ENCODE measurements around the gene UNC93B1. TPM values are rescaled to one million over a fixed set of nuclear protein-coding genes. Genes with fewer than 3 reads are reported as not detected.

UNC93B1 gene
- total and polyA plus RNA-seq, 2 of the 13 experiments (the other 11 are each of a cell fraction or from before 2014, with no cell fraction given): 8.8 to 18.9 TPM

DNA sequence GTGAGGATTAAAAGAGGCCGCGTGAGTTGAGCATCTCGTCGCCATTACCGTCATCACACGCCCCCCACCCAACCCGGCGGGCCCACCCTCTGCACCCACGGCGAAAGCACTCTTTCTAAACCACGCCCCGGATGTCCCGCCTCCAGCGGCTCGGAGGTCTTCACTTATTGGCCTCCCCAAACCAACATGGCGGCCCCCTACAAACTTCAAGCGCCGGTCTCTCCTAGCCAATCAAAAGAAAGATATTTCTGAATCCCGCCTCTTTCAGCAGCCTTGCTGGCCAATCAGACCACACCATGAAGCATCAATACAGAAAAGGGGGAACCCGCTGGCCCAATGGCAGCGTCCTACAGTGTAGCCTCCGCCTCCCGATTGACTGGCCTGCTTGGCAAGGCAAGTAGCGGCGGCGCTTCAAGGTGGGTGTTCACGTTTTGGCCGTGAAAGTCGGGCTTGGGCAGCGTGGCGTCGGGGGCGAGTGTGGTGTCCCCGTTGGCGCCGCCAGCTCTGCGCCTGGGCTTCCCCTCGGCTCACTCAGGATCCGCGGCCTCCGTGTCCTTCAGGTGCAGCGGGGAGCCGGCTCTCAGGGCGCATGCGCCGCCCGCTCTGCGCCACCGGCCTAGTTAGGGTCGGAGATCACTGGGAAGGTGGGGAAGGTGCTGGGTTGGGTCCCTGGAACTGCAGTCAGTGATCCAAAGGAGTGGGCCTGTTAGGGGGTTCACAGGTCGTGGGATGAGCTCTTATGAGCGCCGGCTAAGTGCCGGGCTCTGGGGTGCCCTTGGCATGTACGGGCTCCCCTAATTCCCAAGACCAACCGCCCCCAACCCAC lies 26.6 kb upstream of the UNC93B1 start, which contains the start of gene NDUFS8 (continued):
- TF ChIP-seq SAP130 (CRISPR knock-in tag; IDR thresholded peaks at IDR 0.05; ENCODE audit: low read depth) (peak; percentile 84), ZNF17 (CRISPR knock-in tag; IDR thresholded peaks at IDR 0.05) (0 out of 2 replicates have a peak, but pooled peaks have one; percentile 65), MED13 (CRISPR knock-in tag; IDR thresholded peaks at IDR 0.05) (0 out of 2 replicates have a peak, but pooled peaks have one; percentile 37), CENPT (CRISPR knock-in tag; IDR thresholded peaks at IDR 0.05; ENCODE audit: low read depth) (0 out of 2 replicates have a peak, but pooled peaks have one; percentile 30), POGZ (CRISPR knock-in tag; IDR thresholded peaks at IDR 0.05) (peak; percentile 31; the same call in 1 of the 2 replicates), SALL1 (CRISPR knock-in tag; IDR thresholded peaks at IDR 0.05) (peak; percentile 53; the same call in 1 of the 2 replicates), ZNF329 (CRISPR knock-in tag; IDR thresholded peaks at IDR 0.05; ENCODE audit: low read depth) (peak; percentile 32; the same call in 1 of the 2 replicates), ZFP62 (CRISPR knock-in tag; IDR thresholded peaks at IDR 0.05) (no peak), HNRNPL (IDR thresholded peaks at IDR 0.05; ENCODE audit: low read depth, low read length) (0 out of 2 replicates have a peak, but pooled peaks have one; percentile 25), ZNF121 (CRISPR knock-in tag; IDR thresholded peaks at IDR 0.05) (0 out of 2 replicates have a peak, but pooled peaks have one; percentile 8), MYC (CRISPR knock-in tag; IDR thresholded peaks at IDR 0.05; ENCODE audit: borderline replicate concordance) (0 out of 2 replicates have a peak, but pooled peaks have one; percentile 12), NFYC (CRISPR knock-in tag; IDR thresholded peaks at IDR 0.05) (peak; percentile 95), MXD4 (CRISPR knock-in tag; IDR thresholded peaks at IDR 0.05) (peak; percentile 61; the same call in 1 of the 2 replicates), POLR2G (IDR thresholded peaks at IDR 0.05; ENCODE audit: low read depth, low read length) (peak; percentile 87)
- TF ChIP-seq, protein P1, sequence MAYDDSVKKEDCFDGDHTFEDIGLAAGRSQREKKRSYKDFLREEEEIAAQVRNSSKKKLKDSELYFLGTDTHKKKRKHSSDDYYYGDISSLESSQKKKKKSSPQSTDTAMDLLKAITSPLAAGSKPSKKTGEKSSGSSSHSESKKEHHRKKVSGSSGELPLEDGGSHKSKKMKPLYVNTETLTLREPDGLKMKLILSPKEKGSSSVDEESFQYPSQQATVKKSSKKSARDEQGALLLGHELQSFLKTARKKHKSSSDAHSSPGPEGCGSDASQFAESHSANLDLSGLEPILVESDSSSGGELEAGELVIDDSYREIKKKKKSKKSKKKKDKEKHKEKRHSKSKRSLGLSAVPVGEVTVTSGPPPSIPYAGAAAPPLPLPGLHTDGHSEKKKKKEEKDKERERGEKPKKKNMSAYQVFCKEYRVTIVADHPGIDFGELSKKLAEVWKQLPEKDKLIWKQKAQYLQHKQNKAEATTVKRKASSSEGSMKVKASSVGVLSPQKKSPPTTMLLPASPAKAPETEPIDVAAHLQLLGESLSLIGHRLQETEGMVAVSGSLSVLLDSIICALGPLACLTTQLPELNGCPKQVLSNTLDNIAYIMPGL (CRISPR knock-in tag; IDR thresholded peaks at IDR 0.05; ENCODE audit: borderline replicate concordance in 1 of 2, low read depth in 1 of 2): peak; percentile 52 to 79; a peak in 1 of 4 replicates
- TF ChIP-seq, protein P2, sequence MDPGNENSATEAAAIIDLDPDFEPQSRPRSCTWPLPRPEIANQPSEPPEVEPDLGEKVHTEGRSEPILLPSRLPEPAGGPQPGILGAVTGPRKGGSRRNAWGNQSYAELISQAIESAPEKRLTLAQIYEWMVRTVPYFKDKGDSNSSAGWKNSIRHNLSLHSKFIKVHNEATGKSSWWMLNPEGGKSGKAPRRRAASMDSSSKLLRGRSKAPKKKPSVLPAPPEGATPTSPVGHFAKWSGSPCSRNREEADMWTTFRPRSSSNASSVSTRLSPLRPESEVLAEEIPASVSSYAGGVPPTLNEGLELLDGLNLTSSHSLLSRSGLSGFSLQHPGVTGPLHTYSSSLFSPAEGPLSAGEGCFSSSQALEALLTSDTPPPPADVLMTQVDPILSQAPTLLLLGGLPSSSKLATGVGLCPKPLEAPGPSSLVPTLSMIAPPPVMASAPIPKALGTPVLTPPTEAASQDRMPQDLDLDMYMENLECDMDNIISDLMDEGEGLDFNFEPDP (CRISPR knock-in tag; conservative IDR thresholded peaks at IDR 0.05): 0 out of 2 replicates have a peak, but pooled peaks have one; percentile 83
- TF ChIP-seq, protein P3, sequence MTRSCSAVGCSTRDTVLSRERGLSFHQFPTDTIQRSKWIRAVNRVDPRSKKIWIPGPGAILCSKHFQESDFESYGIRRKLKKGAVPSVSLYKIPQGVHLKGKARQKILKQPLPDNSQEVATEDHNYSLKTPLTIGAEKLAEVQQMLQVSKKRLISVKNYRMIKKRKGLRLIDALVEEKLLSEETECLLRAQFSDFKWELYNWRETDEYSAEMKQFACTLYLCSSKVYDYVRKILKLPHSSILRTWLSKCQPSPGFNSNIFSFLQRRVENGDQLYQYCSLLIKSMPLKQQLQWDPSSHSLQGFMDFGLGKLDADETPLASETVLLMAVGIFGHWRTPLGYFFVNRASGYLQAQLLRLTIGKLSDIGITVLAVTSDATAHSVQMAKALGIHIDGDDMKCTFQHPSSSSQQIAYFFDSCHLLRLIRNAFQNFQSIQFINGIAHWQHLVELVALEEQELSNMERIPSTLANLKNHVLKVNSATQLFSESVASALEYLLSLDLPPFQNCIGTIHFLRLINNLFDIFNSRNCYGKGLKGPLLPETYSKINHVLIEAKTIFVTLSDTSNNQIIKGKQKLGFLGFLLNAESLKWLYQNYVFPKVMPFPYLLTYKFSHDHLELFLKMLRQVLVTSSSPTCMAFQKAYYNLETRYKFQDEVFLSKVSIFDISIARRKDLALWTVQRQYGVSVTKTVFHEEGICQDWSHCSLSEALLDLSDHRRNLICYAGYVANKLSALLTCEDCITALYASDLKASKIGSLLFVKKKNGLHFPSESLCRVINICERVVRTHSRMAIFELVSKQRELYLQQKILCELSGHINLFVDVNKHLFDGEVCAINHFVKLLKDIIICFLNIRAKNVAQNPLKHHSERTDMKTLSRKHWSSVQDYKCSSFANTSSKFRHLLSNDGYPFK (CRISPR knock-in tag; IDR thresholded peaks at IDR 0.05; ENCODE audit: borderline replicate concordance): peak; percentile 34; the same call in 1 of the 2 replicates
- TF ChIP-seq, protein P4, sequence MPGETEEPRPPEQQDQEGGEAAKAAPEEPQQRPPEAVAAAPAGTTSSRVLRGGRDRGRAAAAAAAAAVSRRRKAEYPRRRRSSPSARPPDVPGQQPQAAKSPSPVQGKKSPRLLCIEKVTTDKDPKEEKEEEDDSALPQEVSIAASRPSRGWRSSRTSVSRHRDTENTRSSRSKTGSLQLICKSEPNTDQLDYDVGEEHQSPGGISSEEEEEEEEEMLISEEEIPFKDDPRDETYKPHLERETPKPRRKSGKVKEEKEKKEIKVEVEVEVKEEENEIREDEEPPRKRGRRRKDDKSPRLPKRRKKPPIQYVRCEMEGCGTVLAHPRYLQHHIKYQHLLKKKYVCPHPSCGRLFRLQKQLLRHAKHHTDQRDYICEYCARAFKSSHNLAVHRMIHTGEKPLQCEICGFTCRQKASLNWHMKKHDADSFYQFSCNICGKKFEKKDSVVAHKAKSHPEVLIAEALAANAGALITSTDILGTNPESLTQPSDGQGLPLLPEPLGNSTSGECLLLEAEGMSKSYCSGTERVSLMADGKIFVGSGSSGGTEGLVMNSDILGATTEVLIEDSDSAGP (CRISPR knock-in tag; IDR thresholded peaks at IDR 0.05; ENCODE audit: borderline replicate concordance): peak; percentile 58; the same call in 1 of the 2 replicates
- TF ChIP-seq, protein P5, sequence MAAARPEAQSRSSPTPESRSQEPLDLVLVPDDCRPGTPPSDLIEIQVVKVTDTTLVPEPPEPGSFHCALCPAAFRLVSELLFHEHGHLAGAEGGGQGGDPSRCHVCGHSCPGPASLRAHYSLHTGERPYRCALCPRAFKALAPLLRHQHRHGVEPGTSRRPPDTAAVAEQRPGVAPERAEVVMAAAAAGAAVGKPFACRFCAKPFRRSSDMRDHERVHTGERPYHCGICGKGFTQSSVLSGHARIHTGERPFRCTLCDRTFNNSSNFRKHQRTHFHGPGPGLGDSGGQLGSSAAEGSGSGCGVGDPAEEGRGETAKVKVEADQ (CRISPR knock-in tag; IDR thresholded peaks at IDR 0.05; ENCODE audit: borderline replicate concordance): peak; percentile 78; the same call in 1 of the 2 replicates
